GM18520 (cell line): ENCODE results near the gene TBC1D9B.

Source experiments
- ATAC-seq: cut with Tn5 transposase; IDR thresholded peaks from one replicate; pipeline ENCODE4 v1.9.1; 2021; ENCODE audit not compliant: unreplicated experiment

The TBC1D9B gene

DNA sequence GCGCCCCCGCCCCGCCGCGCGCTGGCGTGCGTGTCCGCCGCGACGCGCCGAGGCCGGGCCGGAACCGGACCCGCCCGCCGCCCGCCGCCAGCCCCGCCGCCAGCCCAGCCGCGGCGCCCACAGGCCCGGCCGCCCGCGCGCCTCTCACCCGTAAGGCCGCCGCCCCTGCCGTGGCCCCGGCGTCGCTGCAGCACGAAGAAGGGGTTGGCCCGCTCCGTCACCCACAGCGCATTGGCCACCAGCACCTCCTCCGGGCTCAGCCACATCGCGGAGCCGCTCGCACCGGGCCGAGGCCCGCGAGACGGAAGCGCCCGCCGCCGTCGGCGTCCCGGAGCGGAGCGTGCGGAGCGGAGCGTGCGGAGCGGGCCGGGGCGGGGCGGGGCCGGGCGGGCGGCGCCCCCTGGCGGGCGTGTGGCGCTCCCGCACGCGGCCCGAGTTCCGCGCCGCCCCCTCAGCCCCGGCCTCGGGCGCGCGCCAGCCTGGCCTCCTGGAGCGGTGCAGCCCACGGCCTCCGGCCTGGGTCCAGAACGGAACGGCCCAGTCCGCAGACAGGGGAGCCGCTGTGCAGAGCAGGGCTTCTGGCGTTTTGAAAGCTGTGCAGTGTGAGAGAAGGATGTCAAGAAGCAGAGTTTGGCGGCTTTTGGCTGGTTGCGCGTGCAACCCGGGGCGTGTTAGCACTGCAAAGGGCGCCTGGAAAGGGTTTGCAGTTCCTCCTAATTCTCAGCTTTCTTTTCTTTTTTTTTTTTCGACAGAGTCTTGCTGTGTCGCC, at the start of gene TBC1D9B:
Gene TBC1D9B, minus strand, starts transcription at position 342 of the 769 bp plus-strand sequence. Its CDS starts 76 bp downstream, at position 266.
- peak; percentile 80 for ATAC-seq

DNA sequence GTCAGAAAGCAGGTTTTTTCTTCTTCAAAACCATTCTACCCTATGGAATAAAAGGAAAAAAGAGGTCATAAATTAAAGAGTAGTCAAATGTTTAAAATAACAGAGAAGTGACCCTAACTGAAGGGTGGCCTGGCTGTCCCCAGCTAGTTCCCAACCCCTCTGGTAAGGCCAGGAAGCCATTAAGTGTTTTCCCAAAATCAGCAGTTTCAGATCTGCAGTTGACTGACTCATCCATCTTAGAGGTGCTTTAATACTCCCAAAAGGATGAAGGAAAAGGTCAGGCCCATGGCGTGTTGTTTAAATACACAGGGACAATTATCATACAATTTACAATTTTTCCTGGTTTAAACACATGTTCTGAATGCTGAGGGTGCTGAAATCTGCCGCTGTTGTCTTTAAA, 47.9 kb upstream of the TBC1D9B start:
- no peak for ATAC-seq

DNA sequence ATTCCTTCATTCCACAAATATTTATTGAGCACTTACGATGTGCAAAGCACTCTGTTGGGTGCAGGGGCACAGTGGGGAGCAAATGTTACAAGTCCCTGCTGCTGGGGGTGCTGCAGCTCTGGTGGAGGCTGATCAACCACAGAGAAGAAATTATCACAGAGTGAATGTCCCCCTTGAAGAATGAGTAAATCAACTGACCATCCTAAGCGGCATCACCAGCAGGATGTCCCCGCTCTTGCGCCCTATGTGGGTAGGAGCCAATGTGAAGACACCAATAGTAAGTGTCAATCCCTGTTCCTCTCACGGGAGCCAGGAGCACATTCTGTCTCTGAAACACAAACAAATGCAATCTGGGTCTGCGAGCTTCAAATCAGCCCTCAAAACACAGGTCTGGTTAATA, 47.4 kb upstream of the TBC1D9B start:
- no peak for ATAC-seq

DNA sequence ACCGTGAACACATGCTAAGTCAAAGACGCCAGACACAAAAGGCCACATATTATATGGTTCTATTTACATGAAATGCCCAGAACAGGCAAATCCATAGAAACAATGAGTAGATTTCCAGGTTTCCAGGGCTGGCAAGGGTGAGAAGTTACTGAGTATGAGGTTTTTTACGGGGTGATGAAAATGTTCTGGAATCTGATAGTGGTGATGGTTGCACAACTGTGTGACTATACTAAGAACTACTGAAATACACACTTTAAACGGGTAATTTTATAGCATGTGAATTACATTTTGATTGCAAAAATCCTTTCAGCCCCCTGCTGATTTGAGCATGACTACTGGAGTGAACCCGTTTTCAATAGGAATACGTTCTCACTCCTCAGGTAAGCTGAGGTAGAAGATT, 46.7 kb upstream of the TBC1D9B start:
- ATAC-seq, result no peak

DNA sequence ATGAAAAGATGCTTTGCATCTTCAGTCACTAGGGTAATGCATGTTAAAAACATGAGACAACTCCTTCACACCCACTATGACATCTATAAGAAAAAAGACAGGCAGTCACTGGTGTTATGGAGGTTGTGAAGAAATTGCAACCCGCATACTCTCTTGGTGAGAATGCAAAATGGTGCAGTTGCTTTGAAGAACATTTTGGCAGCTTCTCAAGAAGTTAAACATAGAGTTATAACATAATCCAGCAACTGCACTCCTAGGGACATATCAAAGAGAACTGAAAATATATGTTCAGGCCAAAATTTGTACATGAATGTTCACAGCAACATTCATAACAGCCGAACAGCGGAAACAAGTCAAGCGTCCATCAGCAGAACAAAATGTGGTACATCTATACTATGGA, 46.3 kb upstream of the TBC1D9B start:
- ATAC-seq, result no peak

DNA sequence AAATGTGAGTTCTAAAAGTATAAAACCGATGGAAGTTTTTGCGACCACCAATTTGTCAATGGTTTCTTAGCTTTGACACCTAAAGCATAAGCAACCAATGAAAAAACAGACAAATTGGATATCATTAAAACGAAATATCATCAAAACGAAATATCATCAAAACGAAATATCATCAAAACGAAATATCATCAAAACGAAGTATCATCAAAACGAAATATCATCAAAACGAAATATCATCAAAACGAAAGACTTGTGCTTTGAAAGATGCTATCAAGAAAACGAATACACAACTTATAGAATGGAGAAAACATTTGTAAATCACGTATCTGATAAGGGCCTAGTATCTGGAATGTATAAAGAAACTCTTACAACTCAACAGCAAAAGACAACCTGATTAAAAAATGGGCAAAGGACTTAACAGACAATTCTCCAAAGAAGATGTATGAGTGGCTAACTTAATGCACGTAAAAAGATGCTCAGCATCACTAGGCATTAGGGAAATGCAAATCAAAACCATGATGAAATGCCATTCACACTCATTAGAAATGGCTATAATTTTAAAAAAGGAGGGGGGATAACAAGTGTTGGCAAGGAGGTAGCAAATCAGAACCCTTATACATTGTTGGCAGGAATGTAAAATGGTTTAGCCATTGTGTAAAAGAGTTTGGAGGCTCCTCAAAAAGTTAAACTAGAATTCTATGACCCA, 29.4 kb upstream of the TBC1D9B start:
- no peak for ATAC-seq

DNA sequence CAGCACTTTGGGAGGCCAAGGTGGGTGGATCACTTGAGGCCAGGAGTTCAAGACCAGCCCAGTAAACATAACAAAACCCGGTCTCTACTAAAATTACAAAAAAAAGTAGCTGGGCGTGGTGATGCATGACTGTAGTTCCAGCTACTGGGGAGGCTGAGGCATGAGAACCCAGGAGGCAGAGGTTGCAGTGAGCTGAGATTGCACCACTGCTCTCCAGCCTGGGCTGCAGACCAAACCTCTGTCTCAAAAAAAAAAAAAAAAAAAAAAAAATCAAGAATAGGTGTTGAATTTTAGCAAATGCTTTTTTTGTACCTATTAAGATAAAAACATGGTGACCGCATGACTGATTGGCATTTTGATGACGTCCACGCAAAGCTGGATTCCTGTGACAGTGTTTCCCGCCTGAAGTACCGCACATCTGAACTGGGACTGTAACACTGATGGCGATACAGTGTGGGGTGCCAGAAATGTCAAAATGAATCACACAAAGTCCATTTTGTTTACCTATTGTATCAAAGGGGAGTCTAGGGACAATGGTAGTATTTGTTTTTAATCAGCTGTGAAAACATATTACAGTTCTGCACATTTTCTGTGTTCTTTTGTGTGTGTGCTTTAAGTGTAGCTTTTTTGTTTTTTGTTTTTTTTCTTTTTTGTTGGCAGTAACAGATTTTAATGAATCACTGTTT, 23.2 kb upstream of the TBC1D9B start:
- no peak for ATAC-seq

DNA sequence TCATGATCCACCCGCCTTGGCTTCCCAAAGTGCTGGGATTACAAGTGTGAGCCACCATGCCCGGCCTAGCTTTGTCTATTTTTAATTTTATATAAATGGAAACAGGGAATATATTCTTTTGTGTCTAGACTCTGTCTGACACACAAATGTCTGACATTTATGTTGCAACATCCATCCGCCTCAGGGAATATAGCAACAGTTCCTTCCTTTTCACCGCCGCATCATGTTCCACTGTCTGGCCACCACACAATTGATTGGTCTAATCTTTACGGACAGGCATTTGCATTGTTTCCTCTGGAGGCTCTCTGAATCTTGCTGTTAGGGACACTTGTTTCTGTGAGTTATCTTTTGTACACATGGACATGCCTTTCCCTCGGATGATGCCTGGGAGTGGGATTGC, 20.1 kb upstream of the TBC1D9B start:
- ATAC-seq, result no peak

DNA sequence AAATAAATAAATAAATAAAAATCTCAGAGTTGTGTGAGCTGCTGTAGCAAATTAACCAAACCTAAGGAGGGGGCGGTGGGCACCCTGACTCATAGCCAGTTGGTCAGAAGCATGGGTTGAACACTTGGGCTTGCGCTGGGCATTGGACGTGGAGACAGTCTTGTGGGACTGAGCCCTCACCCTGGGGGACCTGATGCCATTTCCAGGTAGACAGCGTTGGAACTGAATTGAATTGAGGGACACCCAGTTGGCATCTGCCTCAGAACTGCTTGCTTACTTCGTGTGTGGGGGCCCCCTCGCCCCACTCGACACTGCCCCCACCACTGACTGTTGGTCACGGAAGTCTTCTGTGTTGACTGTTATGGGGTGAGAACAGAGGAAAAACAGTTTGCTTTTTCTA, 19.0 kb upstream of the TBC1D9B start:
- no peak for ATAC-seq

DNA sequence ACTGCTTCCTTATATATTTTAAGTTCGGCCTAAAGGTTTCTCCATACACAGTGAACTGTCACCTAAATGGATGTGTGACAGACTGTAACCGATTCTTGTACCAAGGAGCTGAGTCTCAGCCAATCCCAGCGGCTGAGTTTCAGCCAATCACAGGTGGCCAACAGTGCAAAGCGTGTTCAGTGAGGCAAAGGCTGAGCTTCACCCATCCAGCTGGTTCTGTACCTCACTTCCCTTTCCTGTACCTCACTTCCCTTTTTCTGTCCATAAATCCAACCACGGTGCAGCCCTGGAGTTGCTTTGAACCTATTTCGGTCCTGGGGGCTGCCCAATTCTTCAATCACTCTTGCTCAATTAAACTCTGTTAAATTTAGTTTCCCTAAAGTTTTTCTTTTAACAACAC, 15.7 kb upstream of the TBC1D9B start:
- no peak for ATAC-seq

DNA sequence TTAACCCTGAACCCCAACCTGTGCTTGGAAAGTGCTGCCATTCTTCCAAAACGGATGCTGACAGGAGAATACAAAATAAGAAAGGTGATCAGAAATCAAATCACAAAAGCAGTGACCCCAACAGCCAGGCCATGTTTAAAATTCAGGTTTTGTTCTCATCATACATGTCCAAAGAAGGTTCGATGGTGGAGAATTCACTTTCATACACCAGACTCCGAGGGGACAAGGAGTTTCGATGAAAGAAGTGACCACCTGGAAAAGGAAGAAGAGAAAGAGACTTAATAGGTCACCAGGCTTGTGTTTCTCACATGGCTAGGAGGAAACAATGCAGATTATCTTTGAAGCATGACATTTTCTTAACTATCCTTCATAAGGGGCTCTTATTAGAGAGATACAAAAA, 12.5 kb upstream of the TBC1D9B start:
- no peak for ATAC-seq

DNA sequence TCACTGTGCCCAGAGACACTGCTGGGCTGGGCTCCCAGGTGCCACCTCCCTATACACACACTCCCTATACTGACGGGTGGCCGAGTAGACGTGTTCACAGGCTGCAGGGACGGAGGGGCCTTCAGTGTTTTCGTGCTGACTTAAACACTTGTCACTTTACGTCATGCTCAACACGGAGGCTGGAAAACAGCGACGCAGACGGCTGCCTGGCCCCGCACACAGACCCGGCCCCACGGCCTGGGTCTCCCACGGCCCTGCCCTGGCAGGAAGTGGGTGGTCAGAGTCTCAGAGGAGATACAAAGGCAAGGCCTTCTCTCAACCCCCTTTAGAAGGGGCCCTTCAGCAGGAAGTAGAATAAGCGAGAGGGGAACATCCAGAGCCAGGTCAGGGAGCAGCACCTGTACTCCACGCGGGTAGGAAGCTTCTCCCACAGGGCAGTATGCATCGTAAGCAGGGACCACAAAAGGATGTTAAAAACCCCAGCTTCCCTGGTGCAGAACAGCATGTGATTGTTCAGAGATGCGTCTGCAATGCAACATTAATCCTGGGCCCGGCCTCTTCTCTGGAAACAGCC, 11.9 kb upstream of the TBC1D9B start:
- ATAC-seq, result no peak

DNA sequence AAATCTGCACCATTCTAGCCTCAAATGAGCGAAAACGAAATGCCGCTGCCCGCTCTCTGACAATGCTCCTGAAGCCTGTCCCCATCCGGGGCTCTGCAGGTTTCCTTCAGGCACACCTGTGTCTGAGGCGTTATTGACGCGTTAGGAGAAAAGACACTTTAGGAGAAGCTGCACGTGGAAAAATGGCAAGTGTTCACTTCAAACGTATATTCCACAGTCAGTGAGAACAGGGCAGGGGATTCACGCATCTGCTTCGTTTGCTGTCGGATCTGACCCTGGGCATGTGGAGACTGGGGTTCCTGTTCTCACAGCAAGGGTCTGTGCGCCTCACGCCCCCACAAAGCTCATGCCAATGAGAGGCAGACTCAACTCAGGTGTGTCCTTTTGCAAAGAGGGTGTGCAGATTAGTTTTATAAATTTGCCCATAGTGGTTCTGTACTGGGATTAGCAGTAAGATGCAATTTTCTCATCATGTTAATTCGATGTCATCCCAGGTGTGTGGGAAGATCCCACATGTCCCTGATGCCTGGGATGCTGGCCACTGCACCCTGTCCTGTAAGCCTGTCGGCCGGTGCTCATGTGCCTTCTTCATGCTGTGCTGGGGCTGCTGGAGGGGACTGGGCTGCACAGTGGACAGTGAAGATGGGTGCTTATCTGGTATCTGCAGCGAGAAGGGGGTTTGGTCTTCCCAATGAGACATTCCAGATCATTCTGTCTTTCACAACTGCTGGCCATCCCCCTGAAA, 11.2 kb upstream of the TBC1D9B start:
- ATAC-seq, result no peak

DNA sequence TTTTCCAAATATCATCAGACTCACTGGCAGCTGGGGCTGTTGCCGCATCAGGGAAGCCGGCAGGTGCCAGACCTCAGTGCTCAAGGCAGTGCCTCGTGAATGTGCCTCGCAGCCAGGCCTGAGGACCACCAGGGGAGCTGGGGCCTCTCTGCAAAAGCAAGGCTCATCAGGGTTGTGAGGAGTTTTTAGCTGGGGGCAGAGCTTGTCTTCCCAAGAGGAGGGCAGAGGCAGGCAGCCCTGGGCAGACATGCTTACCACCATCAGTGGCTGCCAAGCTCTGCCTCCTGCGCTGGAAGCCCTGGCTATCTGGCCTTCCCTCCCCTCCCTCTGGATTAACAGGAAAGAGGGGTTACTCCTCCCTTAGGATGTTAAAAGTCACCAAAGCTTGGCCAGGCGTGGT, 8.8 kb upstream of the TBC1D9B start:
- ATAC-seq, result no peak

DNA sequence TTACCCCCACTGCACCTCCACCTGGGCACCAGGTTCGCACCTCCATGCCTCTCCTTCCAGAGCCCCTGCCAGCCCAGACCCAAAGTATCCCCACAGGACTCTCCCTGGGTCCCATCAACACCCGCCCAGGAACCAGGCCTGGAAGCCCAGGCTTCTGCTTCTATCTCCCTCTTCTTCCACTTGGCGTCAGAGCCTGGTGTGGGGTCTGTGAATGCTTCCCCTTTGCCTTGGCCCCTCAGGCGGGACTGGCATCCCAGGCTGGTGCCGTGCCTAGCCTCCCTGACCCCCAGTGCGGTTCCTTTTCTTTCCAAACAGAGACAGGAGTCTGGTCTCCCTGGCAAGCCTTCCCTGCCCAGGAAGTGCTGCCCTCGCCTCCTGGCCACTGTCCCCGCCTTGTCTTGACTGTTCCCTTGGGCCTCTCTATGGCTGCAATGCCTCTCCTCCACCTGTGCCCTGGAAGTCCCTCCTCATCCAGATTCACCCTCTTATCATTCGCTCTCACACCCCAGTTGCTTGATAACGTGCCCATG, 7.8 kb upstream of the TBC1D9B start:
- ATAC-seq, result no peak

DNA sequence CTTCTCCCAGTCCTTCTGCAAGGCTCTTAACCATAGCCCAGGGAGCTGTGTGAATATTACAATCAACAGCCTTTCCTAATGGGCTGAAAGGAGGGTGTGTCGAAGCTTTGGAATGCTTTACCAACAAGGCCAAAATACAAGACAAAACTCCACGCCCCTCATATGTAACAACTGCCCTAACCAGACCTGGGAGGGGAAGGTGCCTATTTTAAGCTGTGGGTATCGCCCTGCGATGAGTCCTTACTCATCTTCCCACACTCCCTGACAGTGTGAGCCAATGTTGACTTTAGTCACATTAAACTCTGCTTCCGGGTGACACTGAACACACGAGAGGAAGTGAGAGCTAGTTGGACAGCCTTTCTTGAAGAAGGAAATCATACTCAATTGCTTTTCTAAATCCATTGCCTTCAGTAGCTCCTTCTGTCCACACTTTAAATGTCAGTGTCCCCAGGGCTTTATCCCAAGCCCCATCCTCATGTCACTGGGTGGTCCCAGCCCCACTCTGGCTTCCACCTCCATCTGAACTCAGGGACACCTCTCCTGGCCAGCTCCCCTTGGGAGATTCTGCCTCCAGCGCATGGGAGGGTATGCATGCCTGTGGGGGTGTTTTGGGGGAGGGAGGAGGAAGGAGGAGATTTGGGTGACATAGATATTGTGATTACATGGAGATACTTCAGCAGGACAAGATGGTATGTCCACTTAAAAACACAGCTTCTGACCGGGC, 6.5 kb upstream of the TBC1D9B start:
- ATAC-seq, result no peak

DNA sequence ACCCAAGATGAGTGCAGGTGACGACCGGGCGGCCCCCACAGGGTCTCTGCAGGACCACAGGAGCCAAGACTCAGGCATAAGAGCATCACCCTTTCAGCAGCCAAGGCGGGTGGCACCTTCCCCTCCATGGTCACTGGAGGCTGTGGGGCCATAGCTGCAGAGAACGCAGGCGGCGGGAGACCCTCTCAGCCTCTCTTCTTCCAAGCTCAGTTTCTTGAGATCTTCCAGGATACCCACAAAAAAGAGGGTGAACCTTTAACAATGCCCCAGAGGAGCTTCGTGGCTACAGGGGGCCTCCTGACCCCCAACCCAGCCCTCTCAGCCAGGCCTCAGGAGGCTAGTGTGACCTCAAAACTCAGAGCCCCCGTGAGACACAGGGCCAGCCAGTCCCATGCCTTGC, 5.8 kb upstream of the TBC1D9B start:
- ATAC-seq, result no peak

DNA sequence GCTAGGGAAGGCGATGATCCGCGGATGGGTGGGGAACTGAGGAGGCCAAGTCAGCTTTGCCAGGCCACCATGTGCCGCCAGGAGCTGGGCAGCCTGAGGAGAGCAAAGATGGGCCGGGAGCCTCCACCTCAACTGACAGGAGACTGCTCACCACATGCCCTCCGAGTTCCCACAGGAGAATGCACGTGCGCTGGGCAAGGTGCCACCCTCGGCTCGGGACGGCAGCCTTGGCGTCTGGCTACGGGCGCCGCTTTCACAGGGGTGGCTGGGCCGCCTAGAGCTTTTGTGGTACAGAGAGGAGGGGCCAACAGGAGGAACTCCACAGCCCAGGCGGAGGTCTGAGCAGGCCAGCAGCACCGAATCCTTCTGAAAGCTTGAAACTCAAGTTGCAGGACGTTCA, 5.3 kb upstream of the TBC1D9B start:
- ATAC-seq, result no peak

DNA sequence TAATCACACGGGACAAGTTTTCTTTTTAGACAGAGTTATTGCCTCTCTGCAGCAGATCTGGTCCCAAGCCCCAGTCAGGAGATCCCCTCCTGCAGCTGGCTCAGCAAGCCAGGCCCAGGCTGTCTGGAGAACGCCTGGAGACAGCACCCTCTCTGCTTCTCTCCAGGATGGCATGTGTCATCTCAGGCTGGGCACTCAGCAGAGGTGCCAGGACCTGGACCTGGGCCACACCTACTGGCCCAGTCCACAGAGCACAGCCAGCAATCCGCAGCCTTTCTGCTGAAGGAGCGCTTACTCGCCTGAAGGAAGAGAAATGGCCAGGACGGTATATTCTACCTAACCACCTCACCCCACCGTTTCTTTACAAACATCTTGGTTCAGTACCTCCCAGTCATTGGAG, 4.7 kb upstream of the TBC1D9B start:
- ATAC-seq, result no peak

DNA sequence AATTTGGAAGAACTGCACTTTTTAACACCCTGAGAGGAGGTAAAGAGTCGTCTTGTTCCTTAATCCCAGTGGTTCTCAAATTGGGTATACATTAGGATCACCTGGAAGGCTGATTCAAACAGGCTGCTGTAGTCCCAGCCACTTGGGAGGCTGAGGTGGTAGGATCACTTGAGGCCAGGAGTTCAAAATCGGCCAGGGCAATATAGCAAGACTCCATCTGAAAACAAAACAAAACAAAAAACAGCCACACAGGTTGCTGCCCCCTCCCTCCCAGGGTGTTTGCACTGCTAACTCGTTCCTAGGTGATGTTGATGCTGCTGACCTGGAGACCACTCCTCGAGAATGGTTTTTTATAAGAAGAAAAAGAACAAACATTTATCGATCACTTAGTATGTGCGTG, 1.5 kb upstream of the TBC1D9B start:
- no peak for ATAC-seq
